HepG2 (cell line): Measurements from ENCODE around the gene MOK. TPM values are rescaled to one million over a fixed set of nuclear protein-coding genes. Genes with fewer than 3 reads are reported as not detected.

Experiments used
- ATAC-seq: fragments of 200-7000 bp; cut with Tn5 transposase; 3 replicates; pipeline ENCODE4 v1.9.1; 2020; ENCODE audit warnings: mild to moderate bottlenecking, moderate library complexity
- BruUV-seq: library from RNA; stranded (reverse); fragments of 400-500 nt; replicated peaks from 2 replicates; lab custom pipeline; 2021; lab: Mats Ljungman, UMichigan
- CTCF ChIA-PET: fragments of 300-600 bp; formaldehyde crosslinking; extraction: SDS; loops from one replicate; lab custom pipeline; 2021; ENCODE audit warnings: low total read pairs, inconsistent platforms, low intra/inter-chr PET ratio; lab: Yijun Ruan, JAX
- POLR2A ChIA-PET: fragments of 350-600 bp; sonication (Branson Sonifier 250); formaldehyde crosslinking; loops from one replicate; lab custom pipeline; 2020; ENCODE audit warnings: antibody characterized with exemption, inconsistent platforms; lab: Yijun Ruan, JAX
- DNase-seq: peaks from one replicate; pipeline ENCODE4 v3.0.0-alpha.2; 2015; ENCODE audit warnings: low spot score
- FAIRE-seq: peaks from 3 replicates; lab custom pipeline; 2011; peaks lifted over from hg19 to GRCh38; lab: Jason Lieb, UNC
- H2AFZ ChIP-seq: one replicate; pipeline ENCODE4 v1.6.1; 2011; ENCODE audit warnings: low read length, inconsistent platforms
- H3K27ac ChIP-seq: fragments of 300-600 bp; 3 replicates; pipeline ENCODE4 v1.8.0; 2011; ENCODE audit warnings: mixed run types, mild to moderate bottlenecking, mixed read lengths, low read length, inconsistent platforms; ENCODE audit not compliant: insufficient read depth; ENCODE audit errors: extremely low read length
- H3K27me3 ChIP-seq, 2 experiments: fragments of 200-600 bp in 1 of 2; 2 replicates in 1 of 2; 3 replicates in 1 of 2; pipeline versions ENCODE4 v1.6.0 to v1.8.0; 2011; ENCODE audit warnings: low read length in 2 of 2, mild to moderate bottlenecking in 2 of 2, moderate library complexity in 2 of 2, inconsistent platforms in 1 of 2; ENCODE audit not compliant: insufficient read depth in 2 of 2, control insufficient read depth in 1 of 2
- H3K36me3 ChIP-seq, 2 experiments: fragments of 200-600 bp in 1 of 2; replicated peaks in 1 of 2; 2 replicates in 1 of 2; 3 replicates in 1 of 2; pipeline versions ENCODE4 v1.5.1 to v1.8.0; 2011; ENCODE audit warnings: low read length in 2 of 2, inconsistent platforms in 1 of 2; ENCODE audit not compliant: insufficient read depth in 2 of 2, control insufficient read depth in 1 of 2
- H3K4me1 ChIP-seq: 2 replicates; pipeline ENCODE4 v1.5.1; 2012; ENCODE audit warnings: low read length, inconsistent platforms; ENCODE audit not compliant: insufficient read depth
- H3K4me2 ChIP-seq: 2 replicates; pipeline ENCODE4 v1.6.0; 2011; ENCODE audit warnings: low read depth, low read length, inconsistent platforms
- H3K4me3 ChIP-seq, 3 experiments: fragments of 200-600 bp in 1 of 3; sonication (generic), shearing (Covaris generic) in 1 of 3; replicated peaks in 1 of 3; 2 replicates each; pipeline ENCODE4 v1.5.1; 2011 to 2016; ENCODE audit warnings: low read length in 3 of 3, inconsistent platforms in 2 of 3, low read depth in 2 of 3, mild to moderate bottlenecking in 2 of 3, control low read depth in 1 of 3, mixed read lengths in 1 of 3; ENCODE audit not compliant: insufficient read depth in 1 of 3
- H3K79me2 ChIP-seq: one replicate; pipeline ENCODE4 v1.6.1; 2011; ENCODE audit warnings: low read length, inconsistent platforms; ENCODE audit not compliant: insufficient read depth
- H3K9ac ChIP-seq: 2 replicates; pipeline ENCODE4 v1.6.0; 2011; ENCODE audit warnings: mild to moderate bottlenecking, low read depth, low read length, inconsistent platforms; ENCODE audit not compliant: insufficient read depth
- H3K9me3 ChIP-seq: 2 replicates; pipeline ENCODE4 v1.5.1; 2012; ENCODE audit warnings: mild to moderate bottlenecking, low read length
- H4K20me1 ChIP-seq: 2 replicates; pipeline ENCODE4 v1.6.0; 2011; ENCODE audit warnings: inconsistent platforms, mild to moderate bottlenecking, low read length, moderate library complexity; ENCODE audit not compliant: insufficient read depth
- EZH2 ChIP-seq: conservative IDR thresholded peaks from 2 replicates; pipeline ENCODE4 v1.6.1; 2012; ENCODE audit warnings: mild to moderate bottlenecking, low read depth, low read length, moderate library complexity
- GATAD1 ChIP-seq: IDR thresholded peaks from 2 replicates; pipeline ENCODE4 v1.6.1; 2016; ENCODE audit warnings: missing genetic modification reagents, missing compliant biosample characterization
- HDAC1 ChIP-seq: sonication (generic); formaldehyde crosslinking; IDR thresholded peaks from 2 replicates; pipeline ENCODE4 v1.5.1; 2020; ENCODE audit warnings: mild to moderate bottlenecking, missing genetic modification reagents
- MIXL1 ChIP-seq: IDR thresholded peaks from 2 replicates; pipeline ENCODE4 v1.6.1; 2016
- TFE3 ChIP-seq: IDR thresholded peaks from 2 replicates; pipeline ENCODE4 v1.6.1; 2016
- ZBTB10 ChIP-seq: sonication (generic); formaldehyde crosslinking; IDR thresholded peaks from 2 replicates; pipeline ENCODE4 v1.4.0; 2020; ENCODE audit warnings: missing genetic modification reagents, borderline replicate concordance
- ZBTB43 ChIP-seq: sonication (generic); formaldehyde crosslinking; conservative IDR thresholded peaks from 2 replicates; pipeline ENCODE4 v1.4.0; 2020; ENCODE audit warnings: missing genetic modification reagents
- ZNF274 ChIP-seq: sonication (generic); formaldehyde crosslinking; IDR thresholded peaks from 2 replicates; pipeline ENCODE4 v1.5.1; 2020; ENCODE audit warnings: mild to moderate bottlenecking, missing genetic modification reagents
- ZNF432 ChIP-seq: sonication (generic); formaldehyde crosslinking; IDR thresholded peaks from 2 replicates; pipeline ENCODE4 v1.5.0; 2020; ENCODE audit warnings: missing genetic modification reagents, mild to moderate bottlenecking, borderline replicate concordance
- WGBS: methylation state at CpG from one replicate; pipeline ENCODE4 v1.1.6; 2017; ENCODE audit warnings: low lambda C conversion rate; 5-methylcytosine and 5-hydroxymethylcytosine counted together
- in situ Hi-C: cut with HindIII; loops from 2 replicates; pipeline ENCODE4 v1.10.0; 2017; ENCODE audit warnings: low pct_unique_long_range_greater_than_20kb; ENCODE audit not compliant: extremely low pct_ligation_motif_present
- intact Hi-C: fragments of 100-400 bp; cut with micrococcal nuclease; formaldehyde crosslinking; loops from one replicate; pipeline ENCODE4 v1.10.0; 2022; ENCODE audit not compliant: unreplicated experiment
- polyA plus RNA-seq, 8 experiments: library from polyadenylated mRNA; depleted of rRNA in 3 of 8; stranded (reverse) in 7 of 8; unstranded in 1 of 8; fragments of >200 nt; fragmentation: Illumina TruSeq in 4 of 8; extraction: Trizol in 4 of 8; gene quantifications; 2 replicates each; pipeline versions ENCODE4 v1.2.1 to v1.2.3, GENCODE V29; 2011 to 2016; ENCODE audit warnings: low read depth in 4 of 8, missing spikeins in 1 of 8, mixed read lengths in 1 of 8; ENCODE audit not compliant: insufficient read depth in 1 of 8
- total RNA-seq, 5 experiments: library from RNA; depleted of rRNA; stranded (reverse); fragments of >200 nt; fragmentation: Illumina TruSeq; extraction: Trizol; gene quantifications; 2 replicates each; pipeline ENCODE4 v1.2.3, GENCODE V29; 2016; ENCODE audit warnings: low read depth in 1 of 5

Gene MOK
- total and polyA plus RNA-seq, 2 of the 13 experiments (the other 11 are each of a cell fraction or from before 2014, with no cell fraction given), result 15.3 to 16.9 TPM

GRCh38 chr14:102333795-102334705 lies 29.1 kb upstream of the MOK start:
- no peak for TF ChIP-seq ZBTB10 (CRISPR knock-in tag)
- no peak for TF ChIP-seq MIXL1 (CRISPR knock-in tag)
- no peak for TF ChIP-seq ZBTB43
- no peak for TF ChIP-seq ZNF274
- TF ChIP-seq TFE3 (CRISPR knock-in tag), result no peak
- no peak for TF ChIP-seq EZH2
- no peak for TF ChIP-seq ZNF432 (CRISPR knock-in tag)
- TF ChIP-seq GATAD1 (CRISPR knock-in tag), result no peak
- no peak for TF ChIP-seq HDAC1
- TF ChIP-seq, all 625 proteins: peak for 0
- H3K79me2 ChIP-seq, result no peaks in the 10 kb centered on the region
- no peak overlapping the region for H3K9ac ChIP-seq
- H3K9me3 ChIP-seq, result no peaks in the 10 kb centered on the region
- no peak for FAIRE-seq
- no peak overlapping the region for H3K27ac ChIP-seq
- no peak overlapping the region for H3K4me3 ChIP-seq
- in situ Hi-C loops (no loop called here), intact Hi-C loops (no loop called here)
- ChIA-PET CTCF (no interaction called here), POLR2A (interaction anchor here (1.5 kb wide), 1 partner anchor 13 kb away, joined by 4 read pairs; no protein-coding TSS in a partner anchor)
- DNase-seq, result no peak
- WGBS, result 96% methylated on average over 13 of the region's 13 CpGs
- H4K20me1 ChIP-seq, result no peaks in the 10 kb centered on the region
- H3K4me2 ChIP-seq, result no peak overlapping the region
- BruUV-seq, result no TSS peak
- H3K4me1 ChIP-seq, result no peaks in the 10 kb centered on the region
- H2AFZ ChIP-seq, result no peak overlapping the region
- no peaks in the 10 kb centered on the region for H3K27me3 ChIP-seq
- no peak; the same call in 1 of the 3 replicates for ATAC-seq
- peaks cover 14 to 37% of the 10 kb centered on the region in 2 experiments; a peak in 3 of 5 replicates for H3K36me3 ChIP-seq
